Astrocyte of the cerebellum (primary cell): ENCODE measurements around the gene FBXO7.

Experiments
- DNase-seq: peaks from one replicate; pipeline ENCODE4 v3.0.0-alpha.2; 2011; ENCODE audit warnings: low read depth
- H3K4me3 ChIP-seq: 2 replicates; pipeline ENCODE4 v1.5.1; 2011; ENCODE audit warnings: mild to moderate bottlenecking, low read depth, low read length, moderate library complexity
- in situ Hi-C: cut with HindIII; loops from 2 replicates; pipeline ENCODE4 v1.10.0; 2017; ENCODE audit warnings: low sequenced_read_pairs
- TF ChIP-seq, protein P1 (sequence below): IDR thresholded peaks from 2 replicates; pipeline ENCODE4 v1.5.1; 2012; ENCODE audit warnings: low read length, low read depth, moderate library complexity, mild to moderate bottlenecking; ENCODE audit errors: missing control alignments

Gene FBXO7

DNA sequence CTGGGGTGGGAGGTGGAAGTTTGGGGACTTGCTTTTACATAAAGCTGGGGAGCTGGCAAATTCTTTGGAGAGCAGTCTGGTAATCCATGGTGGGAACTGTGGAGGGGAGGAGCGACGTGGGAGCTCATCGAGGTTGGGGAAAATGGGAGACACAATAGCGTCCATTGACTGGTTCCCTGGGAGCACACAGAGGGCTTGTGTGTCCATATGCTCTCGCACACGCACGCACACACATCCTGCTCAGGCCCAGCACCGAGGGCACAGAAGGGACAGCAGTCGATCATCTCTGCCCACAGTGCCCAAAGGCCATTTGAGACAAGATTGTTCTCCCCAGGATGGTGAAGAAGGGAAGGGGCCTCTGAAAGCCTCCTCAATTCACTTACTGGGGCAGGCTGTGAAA, 53.7 kb downstream of the FBXO7 start:
- in situ Hi-C loops = no loop called here
- H3K4me3 ChIP-seq = no peak overlapping the region
- DNase-seq = no peak
- TF ChIP-seq, protein P1, sequence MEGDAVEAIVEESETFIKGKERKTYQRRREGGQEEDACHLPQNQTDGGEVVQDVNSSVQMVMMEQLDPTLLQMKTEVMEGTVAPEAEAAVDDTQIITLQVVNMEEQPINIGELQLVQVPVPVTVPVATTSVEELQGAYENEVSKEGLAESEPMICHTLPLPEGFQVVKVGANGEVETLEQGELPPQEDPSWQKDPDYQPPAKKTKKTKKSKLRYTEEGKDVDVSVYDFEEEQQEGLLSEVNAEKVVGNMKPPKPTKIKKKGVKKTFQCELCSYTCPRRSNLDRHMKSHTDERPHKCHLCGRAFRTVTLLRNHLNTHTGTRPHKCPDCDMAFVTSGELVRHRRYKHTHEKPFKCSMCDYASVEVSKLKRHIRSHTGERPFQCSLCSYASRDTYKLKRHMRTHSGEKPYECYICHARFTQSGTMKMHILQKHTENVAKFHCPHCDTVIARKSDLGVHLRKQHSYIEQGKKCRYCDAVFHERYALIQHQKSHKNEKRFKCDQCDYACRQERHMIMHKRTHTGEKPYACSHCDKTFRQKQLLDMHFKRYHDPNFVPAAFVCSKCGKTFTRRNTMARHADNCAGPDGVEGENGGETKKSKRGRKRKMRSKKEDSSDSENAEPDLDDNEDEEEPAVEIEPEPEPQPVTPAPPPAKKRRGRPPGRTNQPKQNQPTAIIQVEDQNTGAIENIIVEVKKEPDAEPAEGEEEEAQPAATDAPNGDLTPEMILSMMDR = no peak

DNA sequence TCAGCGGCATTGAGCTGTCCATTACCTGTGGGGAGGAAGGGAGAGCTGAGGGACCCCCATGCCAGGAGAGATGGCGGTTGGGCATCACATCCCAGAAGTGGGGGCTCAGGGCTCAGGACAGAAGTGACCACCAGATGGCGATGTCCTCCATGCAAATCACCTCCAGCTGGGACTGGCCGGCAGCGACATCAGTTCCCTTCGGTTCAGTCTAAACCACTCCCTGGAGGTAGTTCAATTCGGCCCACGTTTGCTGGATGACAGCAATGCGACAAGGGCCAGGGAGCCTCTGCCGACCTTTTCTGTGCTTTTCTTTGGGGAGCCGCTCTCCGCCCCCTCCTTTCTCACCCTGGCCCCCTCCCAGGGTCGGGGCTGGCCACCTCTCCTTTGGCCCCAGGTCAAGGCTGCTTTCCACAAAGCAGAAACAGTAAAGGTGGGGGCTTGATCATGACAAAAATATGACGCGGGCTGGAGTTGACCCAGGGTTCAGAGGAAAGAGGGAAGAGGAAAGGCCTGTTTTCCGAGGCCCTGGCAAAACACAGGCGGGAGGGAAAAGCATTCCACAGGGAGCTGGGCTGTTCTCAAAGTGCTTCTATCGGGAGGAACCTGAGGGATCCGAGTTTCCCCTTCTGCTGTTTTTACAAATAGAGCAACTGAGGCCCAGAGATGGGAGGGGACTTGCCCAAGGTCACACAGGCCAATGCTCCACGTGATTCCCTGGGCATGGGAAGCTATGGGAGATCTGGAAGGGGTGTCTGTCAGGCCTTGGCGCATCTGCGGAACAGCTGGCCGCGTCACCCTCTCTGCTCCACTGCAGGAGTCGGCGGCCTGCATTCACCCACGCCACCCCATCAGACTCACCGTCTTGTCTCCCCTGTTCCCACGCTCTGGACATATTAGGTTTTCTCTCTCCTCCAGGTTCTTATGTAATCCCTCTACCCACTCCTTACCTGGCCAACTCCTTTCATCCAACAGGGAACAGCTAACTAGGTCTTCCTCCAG, 54.7 kb downstream of the FBXO7 start:
- TF ChIP-seq, protein P1 = peak; percentile 86

DNA sequence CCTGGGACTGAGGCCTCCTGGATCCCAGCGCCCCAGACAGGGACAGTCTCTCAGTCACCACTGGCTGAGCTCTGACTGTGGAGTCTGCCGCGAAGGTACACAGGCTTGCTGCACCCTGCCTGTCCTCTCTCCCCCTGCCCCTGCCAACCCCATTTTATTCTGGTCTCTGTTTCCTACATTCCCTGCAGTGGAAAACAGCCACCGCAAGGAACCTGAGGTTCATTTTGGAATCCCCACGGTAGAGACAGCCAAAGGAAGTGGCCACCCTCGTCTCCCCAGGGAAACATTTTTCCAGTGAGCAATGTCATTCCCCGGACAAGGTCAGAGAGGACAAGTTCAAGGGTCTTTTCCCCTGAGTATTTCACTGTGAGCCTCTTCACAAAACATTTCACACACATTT, 56.6 kb downstream of the FBXO7 start:
- H3K4me3 ChIP-seq = no peak overlapping the region
- in situ Hi-C loops = no loop called here
- no peak for DNase-seq
- TF ChIP-seq, protein P1 = no peak

More for the DNA sequence above, 54.7 kb downstream of the FBXO7 start:
- no peak overlapping the region for H3K4me3 ChIP-seq
- DNase-seq = peak; percentile 72
- in situ Hi-C loops = no loop called here

DNA sequence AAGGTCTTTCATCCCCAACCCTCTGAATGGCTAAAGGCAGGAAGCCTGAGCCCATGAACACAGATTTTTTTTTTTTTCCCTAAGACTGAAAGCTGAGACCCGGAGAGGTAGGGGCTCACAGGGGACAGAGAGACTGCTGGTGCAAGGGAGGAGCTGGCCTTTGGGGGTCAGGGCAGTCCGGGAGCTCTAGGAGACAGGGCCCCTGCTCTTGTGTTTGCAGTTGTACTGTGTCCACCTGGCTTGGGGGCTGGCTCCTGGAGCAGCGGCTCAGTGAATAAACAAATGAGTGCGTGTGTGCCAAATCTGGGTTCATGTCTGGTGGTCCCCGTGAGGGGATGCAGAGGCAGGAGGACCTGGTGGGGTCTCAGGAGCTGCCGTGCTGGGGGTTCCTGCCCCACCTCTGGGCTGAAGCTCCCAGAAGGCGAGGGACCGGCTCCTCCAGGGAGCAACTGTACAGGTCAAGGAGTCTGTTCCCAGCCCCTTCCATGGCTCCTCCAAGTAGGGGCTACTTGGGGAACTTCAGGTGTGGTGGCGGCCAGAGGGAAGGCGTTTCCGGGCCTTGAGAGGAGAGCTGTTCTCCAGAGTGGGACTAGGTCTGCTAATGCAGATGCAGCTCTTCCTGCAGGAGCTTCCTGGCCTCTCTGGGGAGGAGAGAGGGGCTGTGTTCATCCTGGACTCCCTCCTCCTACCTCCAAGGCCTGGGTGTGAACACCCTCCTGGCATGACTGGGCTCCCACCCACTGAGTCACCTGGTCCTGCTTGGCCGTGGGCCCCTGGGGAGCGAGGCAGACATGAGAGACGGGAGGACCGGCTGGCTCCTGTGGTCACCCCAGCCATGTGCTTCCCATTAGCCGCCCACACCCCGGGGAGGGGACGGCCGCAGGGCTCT, 57.6 kb downstream of the FBXO7 start:
- TF ChIP-seq, protein P1 = no peak
- no peak overlapping the region for H3K4me3 ChIP-seq
- no peak for DNase-seq
- in situ Hi-C loops = no loop called here

- in situ Hi-C loops = no loop called here
- DNase-seq = no peak
- TF ChIP-seq, protein P1 = no peak
- no peak overlapping the region for H3K4me3 ChIP-seq
Measured at GRCh38 chr22:32532820-32533128, 58.2 kb downstream of the FBXO7 start.

DNA sequence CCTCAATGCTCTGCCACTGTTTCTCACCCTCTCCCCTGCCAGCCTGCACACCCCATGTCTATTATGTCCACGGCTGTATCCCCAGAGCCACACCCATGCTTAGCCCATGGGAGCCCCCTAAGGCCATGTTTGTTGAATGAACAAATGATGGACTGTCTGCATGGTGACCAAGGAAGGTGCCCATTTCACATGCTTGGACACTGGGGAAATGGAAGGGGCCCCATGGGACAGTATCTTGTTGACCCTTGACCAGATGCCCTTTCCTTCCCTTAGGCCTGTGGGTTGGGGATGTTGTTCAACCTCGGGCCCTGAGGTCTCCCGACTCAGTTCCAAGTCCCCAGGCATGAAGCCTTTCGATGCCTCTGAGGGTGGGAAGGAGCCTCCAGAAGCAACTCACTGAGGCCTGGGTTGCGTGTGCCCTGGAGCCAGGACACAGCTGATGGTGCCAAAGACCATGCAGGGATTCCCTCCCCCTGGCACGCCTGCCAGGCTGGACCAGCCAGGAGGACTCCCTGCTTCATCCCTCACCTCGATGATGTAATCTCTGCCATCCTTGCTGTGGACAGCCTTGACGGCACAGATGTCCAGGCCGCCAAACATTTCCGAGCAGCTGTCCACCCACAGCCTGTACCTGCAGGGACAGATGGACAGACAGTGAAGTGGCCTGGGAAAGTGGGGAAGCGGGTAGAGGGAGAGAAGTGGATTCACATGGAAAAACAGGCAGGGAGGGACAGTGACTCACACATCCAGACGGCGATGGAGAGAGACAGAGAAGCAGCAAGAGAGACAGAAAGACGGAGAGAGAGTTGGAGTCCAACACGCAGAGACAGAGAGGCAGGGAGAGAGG, 58.9 kb downstream of the FBXO7 start:
- in situ Hi-C loops = no loop called here

More for the DNA sequence above, 58.9 kb downstream of the FBXO7 start:
- DNase-seq = no peak
- TF ChIP-seq, protein P1 = no peak
- no peak overlapping the region for H3K4me3 ChIP-seq
